Measurements from ENCODE around the gene EPDR1. TPM values are rescaled to one million over a fixed set of nuclear protein-coding genes. Genes with fewer than 3 reads are reported as not detected.

EPDR1 gene
- total RNA-seq, 1 donor from 2014 or later: 2.0 TPM

GRCh38 chr7:37974711-37975110 is 54.3 kb downstream of the EPDR1 start:
- DNase-seq (ENCODE audit: low read depth in 2 of 2): no peak

- no peak for DNase-seq (ENCODE audit: low read depth in 2 of 2)
Observed at GRCh38 chr7:37977243-37977642, 56.8 kb downstream of the EPDR1 start.

GRCh38 chr7:37981664-37982063 is 61.2 kb downstream of the EPDR1 start:
- DNase-seq (ENCODE audit: low read depth in 2 of 2): no peak

GRCh38 chr7:37982423-37982822 is 62.0 kb downstream of the EPDR1 start:
- no peak for DNase-seq (ENCODE audit: low read depth in 2 of 2)

GRCh38 chr7:37984750-37985390 is 64.4 kb downstream of the EPDR1 start:
- DNase-seq (ENCODE audit: low read depth in 2 of 2): no peak

GRCh38 chr7:37986908-37987330 is 66.5 kb downstream of the EPDR1 start:
- no peak for DNase-seq (ENCODE audit: low read depth in 2 of 2)

- DNase-seq (ENCODE audit: low read depth in 2 of 2): no peak
Observed at GRCh38 chr7:37987732-37988131, 67.3 kb downstream of the EPDR1 start.

- no peak for DNase-seq (ENCODE audit: low read depth in 2 of 2)
Observed at GRCh38 chr7:37988721-37989650, 68.5 kb downstream of the EPDR1 start.

- no peak for DNase-seq (ENCODE audit: low read depth in 2 of 2)
Observed at GRCh38 chr7:37990337-37990736, 69.9 kb downstream of the EPDR1 start.

- no peak for DNase-seq (ENCODE audit: low read depth in 2 of 2)
Observed at GRCh38 chr7:37993060-37993501, 72.6 kb downstream of the EPDR1 start.

- no peak for DNase-seq (ENCODE audit: low read depth in 2 of 2)
Observed at GRCh38 chr7:37999673-38000072, 79.2 kb downstream of the EPDR1 start.

- DNase-seq (ENCODE audit: low read depth in 2 of 2): no peak
Observed at GRCh38 chr7:38000272-38000671, 79.8 kb downstream of the EPDR1 start.

Other genes with a start within 250 kb of the EPDR1 start
- gene GPR141, start 236.9 kb upstream of the EPDR1 start, total RNA-seq: under 0.01 TPM in 1 of 2 replicates, not detected in the other
- gene NME8, start 72.0 kb upstream of the EPDR1 start, total RNA-seq: not detected in 2 replicates
- under 0.01 TPM in 1 of 2 replicates, not detected in the other for gene SFRP4, start 3.8 kb upstream of the EPDR1 start, total RNA-seq